SK-N-SH treated with all-trans-retinoic acid at 6 μM for 48 hours (cell line): ENCODE data around the gene PDE4B.

ENCODE experiments used
- BACH2 ChIP-seq: fragments of 250-450 bp; sonication (Bioruptor Pico); IDR thresholded peaks from 2 replicates; pipeline ENCODE4 v1.9.0; 2021; ENCODE audit warnings: mild to moderate bottlenecking, borderline replicate concordance
- ISL1 ChIP-seq: fragments of 250-450 bp; sonication (Bioruptor Pico); IDR thresholded peaks from 2 replicates; pipeline ENCODE4 v2.1.2; 2022; ENCODE audit warnings: mild to moderate bottlenecking, moderate library complexity
- PATZ1 ChIP-seq: fragments of 250-450 bp; sonication (Bioruptor Pico); IDR thresholded peaks from 2 replicates; pipeline ENCODE4 v1.8.0; 2020; ENCODE audit warnings: mild to moderate bottlenecking, moderate library complexity, borderline replicate concordance
- RARB ChIP-seq: fragments of 250-450 bp; sonication (Bioruptor Pico); IDR thresholded peaks from 2 replicates; pipeline ENCODE4 v1.8.0; 2021; ENCODE audit warnings: mild to moderate bottlenecking, moderate library complexity
- SNAI2 ChIP-seq: fragments of 250-450 bp; sonication (Bioruptor Pico); IDR thresholded peaks from 2 replicates; pipeline ENCODE4 v1.5.0; 2020; ENCODE audit warnings: mild to moderate bottlenecking, moderate library complexity
- ZFP3 ChIP-seq: fragments of 250-450 bp; sonication (Bioruptor Pico); IDR thresholded peaks from 2 replicates; pipeline ENCODE4 v1.5.0; 2020; ENCODE audit warnings: mild to moderate bottlenecking, moderate library complexity
- ZFP30 ChIP-seq: fragments of 450-650 bp; formaldehyde crosslinking; IDR thresholded peaks from 2 replicates; pipeline ENCODE4 v1.5.0; 2022; ENCODE audit warnings: mild to moderate bottlenecking, moderate library complexity
- ZNF70 ChIP-seq: fragments of 450-650 bp; formaldehyde crosslinking; IDR thresholded peaks from 2 replicates; pipeline ENCODE4 v1.5.0; 2020; ENCODE audit warnings: mild to moderate bottlenecking, moderate library complexity

DNA sequence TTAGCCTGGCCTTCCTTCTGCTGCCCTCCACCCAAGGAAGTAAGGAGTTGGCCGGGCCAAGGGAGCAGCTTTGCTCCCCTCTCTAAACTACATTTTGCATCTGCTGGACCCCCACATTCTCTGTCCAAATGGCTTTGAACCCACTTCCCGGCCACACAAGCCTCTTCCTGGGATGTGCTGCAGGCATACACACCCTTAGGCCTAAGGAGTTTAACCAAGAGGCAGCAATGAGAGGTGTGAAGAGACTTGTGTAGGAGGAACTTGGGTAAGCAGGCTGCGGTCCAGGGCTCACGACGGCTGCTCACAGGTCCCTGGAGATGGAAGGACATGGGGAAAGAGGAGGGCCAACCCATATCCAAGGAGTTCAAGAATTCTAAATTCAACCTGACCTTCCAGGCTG, 544.6 kb downstream of the PDE4B start:
- TF ChIP-seq ISL1 (CRISPR knock-in tag) (no peak), RARB (no peak), SNAI2 (no peak), ZNF70 (CRISPR knock-in tag) (no peak), ZFP3 (CRISPR knock-in tag) (no peak), BACH2 (CRISPR knock-in tag) (no peak), ZFP30 (CRISPR knock-in tag) (no peak), PATZ1 (CRISPR knock-in tag) (no peak)
